Nucleus accumbens (tissue), 56 donors: ENCODE results near the gene DEGS1.
"Not testable (repeated sequence)": the region's sequence is repeated elsewhere in the genome, so short reads cannot be mapped to it uniquely, and the experiment has no call there.

Experiments used
- DNase-seq, 56 donors: peaks; one replicate each; lab custom pipeline; 2025; lab: John Stamatoyannopoulos, UW

The DEGS1 gene

DNA sequence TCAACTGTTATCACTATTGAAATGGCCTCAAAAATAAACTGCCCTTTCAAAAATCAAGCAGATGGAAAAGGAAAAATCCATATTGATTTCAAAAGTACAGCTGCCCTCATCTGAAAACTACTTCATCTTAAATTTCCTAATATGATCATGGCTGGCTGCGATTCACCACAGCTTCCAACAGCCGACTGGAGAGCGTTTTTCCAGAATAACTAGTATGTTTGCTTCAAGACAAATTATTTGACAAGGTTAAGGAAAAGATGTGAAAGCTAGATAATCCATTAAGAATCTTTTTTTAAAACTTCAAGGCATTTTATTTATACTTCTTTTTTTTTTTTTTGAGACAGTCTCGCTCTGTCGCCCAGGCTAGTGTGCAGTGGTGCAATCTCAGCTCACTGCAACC, 4.1 kb upstream of the DEGS1 start:
- no peak for DNase-seq

GRCh38 chr1:224180783-224181452, 2.1 kb upstream of the DEGS1 start:
- no peak for DNase-seq

- DNase-seq, result no peak
Measured at GRCh38 chr1:224181453-224181810, 1.6 kb upstream of the DEGS1 start.

- no peak for DNase-seq
Measured at GRCh38 chr1:224182057-224182865, 779 bp upstream of the DEGS1 start.

GRCh38 chr1:224183591-224184312, 712 bp downstream of the DEGS1 start:
- peak in 46 of 56 donors; percentile 25 to 76 (median 63) for DNase-seq

DNA sequence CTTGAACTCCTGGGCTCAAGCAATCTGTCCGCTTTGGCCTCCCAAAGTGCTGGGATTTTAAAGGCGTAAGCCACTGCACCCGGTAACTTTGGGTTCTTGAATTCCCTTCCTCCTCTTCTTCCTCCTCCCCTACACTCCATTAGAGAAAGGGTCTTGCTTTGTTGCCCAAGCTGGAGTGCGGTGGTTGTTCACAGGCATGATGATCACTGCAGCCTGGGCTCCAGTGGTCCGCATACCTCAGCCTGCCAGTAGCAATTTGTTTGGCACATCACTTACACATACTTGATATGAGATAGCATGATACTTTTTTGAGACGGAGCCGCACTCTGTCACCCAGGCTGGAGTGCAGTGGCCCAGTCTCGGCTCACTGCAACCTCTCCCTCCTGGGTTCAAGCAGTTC, 2.2 kb downstream of the DEGS1 start:
- DNase-seq, result no peak

DNA sequence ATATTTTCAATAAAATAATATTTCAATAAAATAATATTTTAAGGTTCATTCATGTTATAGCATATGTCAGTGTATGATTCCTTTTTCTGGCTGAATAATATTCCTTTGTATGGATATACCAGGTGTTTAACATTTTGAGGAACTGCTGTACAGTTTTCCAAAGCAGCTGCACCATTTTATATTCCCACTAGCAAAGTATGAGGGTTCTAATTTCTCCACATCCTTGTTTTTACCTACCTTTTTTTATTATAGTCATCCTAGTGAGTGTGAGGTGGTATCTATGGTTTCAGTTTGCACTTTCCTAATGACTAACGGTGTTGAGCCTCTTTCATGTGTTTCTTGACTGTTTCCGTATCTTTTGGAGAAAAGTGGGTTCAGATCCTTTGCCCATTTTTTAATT, 5.2 kb downstream of the DEGS1 start:
- no peak for DNase-seq

GRCh38 chr1:224189561-224189960, 6.5 kb downstream of the DEGS1 start:
- no peak for DNase-seq

- DNase-seq, result no peak
Measured at GRCh38 chr1:224192082-224192788, 9.2 kb downstream of the DEGS1 start.

- DNase-seq, result no peak
Measured at GRCh38 chr1:224193319-224193966, 10.4 kb downstream of the DEGS1 start.

GRCh38 chr1:224196813-224197600, 14.0 kb downstream of the DEGS1 start:
- DNase-seq, result no peak

- no peak for DNase-seq
Measured at GRCh38 chr1:224198572-224198971, 15.5 kb downstream of the DEGS1 start.

DNA sequence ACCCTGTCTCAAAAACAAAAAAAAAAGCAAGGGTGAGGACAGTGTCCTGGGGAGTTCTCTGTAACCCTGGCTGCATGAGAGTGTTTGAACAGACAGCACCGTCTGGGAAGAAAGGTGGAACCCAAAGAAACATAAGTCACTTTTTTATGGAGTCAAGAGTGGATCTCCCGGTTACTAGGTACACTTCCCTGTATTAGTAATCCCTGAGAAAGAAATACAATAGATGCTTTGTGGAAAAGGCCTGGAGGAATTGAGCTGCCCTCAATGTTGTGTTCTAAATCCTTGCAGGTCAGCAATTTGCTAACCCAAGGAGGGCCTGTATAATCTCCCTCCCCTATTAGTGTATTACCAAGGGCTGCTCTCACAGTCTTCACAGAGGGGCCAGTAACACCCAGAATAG, 16.6 kb downstream of the DEGS1 start:
- DNase-seq, result no peak

- no peak for DNase-seq
Measured at GRCh38 chr1:224201383-224201782, 18.3 kb downstream of the DEGS1 start.

GRCh38 chr1:224201853-224202252, 18.8 kb downstream of the DEGS1 start:
- DNase-seq, result no peak

GRCh38 chr1:224203243-224204016, 20.4 kb downstream of the DEGS1 start:
- DNase-seq, result peak in 26 of 56 donors; percentile 4 to 50 (median 20)

GRCh38 chr1:224205438-224205840, 22.4 kb downstream of the DEGS1 start:
- peak in 6 of 56 donors; percentile 2 to 31 (median 6) for DNase-seq

- not testable (repeated sequence) for DNase-seq
Measured at GRCh38 chr1:224205931-224206538, 23.0 kb downstream of the DEGS1 start.
